A673 (cell line): ENCODE data around the gene DPEP3. TPM values are rescaled to one million over a fixed set of nuclear protein-coding genes. Genes with fewer than 3 reads are reported as not detected.
"Not testable (repeated sequence)": the region's sequence is repeated elsewhere in the genome, so short reads cannot be mapped to it uniquely, and the experiment has no call there.

Experiments
- BruUV-seq: library from RNA; stranded (reverse); fragments of 400-500 nt; replicated peaks from 2 replicates; lab custom pipeline; 2021; lab: Mats Ljungman, UMichigan
- CTCF ChIA-PET: fragments of 300-600 bp; sonication (Branson Sonifier 250); formaldehyde crosslinking; loops from one replicate; lab custom pipeline; 2022; ENCODE audit warnings: antibody characterized with exemption; lab: Charles Lee
- POLR2A ChIA-PET: fragments of 300-600 bp; sonication (Branson Sonifier 250); formaldehyde crosslinking; loops from one replicate; lab custom pipeline; 2022; ENCODE audit warnings: antibody characterized with exemption; ENCODE audit not compliant: low non-redundant PET; lab: Charles Lee
- DNase-seq: peaks from one replicate; pipeline ENCODE4 v3.0.0-alpha.2; 2015; ENCODE audit warnings: low spot score
- H3K27ac ChIP-seq: fragments of 200-600 bp; sonication (generic); 2 replicates; pipeline ENCODE4 v1.5.1; 2016; ENCODE audit warnings: mixed run types, low read depth, mild to moderate bottlenecking, mixed read lengths, antibody characterized with exemption, low read length; ENCODE audit not compliant: poor library complexity, severe bottlenecking
- H3K27me3 ChIP-seq: fragments of 200-600 bp; sonication (generic); replicated peaks from 2 replicates; pipeline ENCODE4 v1.6.1; 2017; ENCODE audit warnings: mixed run types, low read depth, mild to moderate bottlenecking, mixed read lengths, antibody characterized with exemption, low read length; ENCODE audit not compliant: insufficient read depth, poor library complexity
- H3K36me3 ChIP-seq: fragments of 200-600 bp; sonication (generic); 2 replicates; pipeline ENCODE4 v1.6.1; 2016; ENCODE audit warnings: mixed run types, mild to moderate bottlenecking, mixed read lengths, antibody characterized with exemption, low read length; ENCODE audit not compliant: insufficient read depth, poor library complexity, severe bottlenecking
- H3K4me1 ChIP-seq: fragments of 200-600 bp; sonication (generic); 2 replicates; pipeline ENCODE4 v1.6.1; 2017; ENCODE audit warnings: mixed run types, mild to moderate bottlenecking, mixed read lengths, antibody characterized with exemption, low read length; ENCODE audit not compliant: insufficient read depth, poor library complexity, severe bottlenecking
- H3K4me3 ChIP-seq: fragments of 200-600 bp; sonication (generic); 2 replicates; pipeline ENCODE4 v1.5.1; 2016; ENCODE audit warnings: low read depth, mixed run types, mild to moderate bottlenecking, mixed read lengths, low read length; ENCODE audit not compliant: poor library complexity, severe bottlenecking
- H3K9me3 ChIP-seq: fragments of 200-600 bp; sonication (generic); 2 replicates; pipeline ENCODE4 v1.6.1; 2016; ENCODE audit warnings: mixed run types, low read depth, mild to moderate bottlenecking, mixed read lengths, antibody characterized with exemption, low read length; ENCODE audit not compliant: poor library complexity, severe bottlenecking
- CTCF ChIP-seq: fragments of 300-800, 200-600 bp; sonication (generic); conservative IDR thresholded peaks from 2 replicates; pipeline ENCODE4 v1.5.1; 2017; ENCODE audit warnings: low read depth, mild to moderate bottlenecking, antibody characterized with exemption, low read length, moderate library complexity, mixed read lengths
- EZH2 ChIP-seq: fragments of 200-600 bp; sonication (generic); IDR thresholded peaks from 2 replicates; pipeline ENCODE4 v1.6.1; 2017; ENCODE audit warnings: borderline replicate concordance, low read depth, mild to moderate bottlenecking, mixed read lengths, antibody characterized with exemption, low read length; ENCODE audit not compliant: poor library complexity, severe bottlenecking
- intact Hi-C: fragments of 100-400 bp; cut with micrococcal nuclease; formaldehyde crosslinking; loops from one replicate; pipeline ENCODE4 v1.10.0; 2022; ENCODE audit not compliant: unreplicated experiment
- total RNA-seq: library from RNA; stranded (reverse); gene quantifications from 2 replicates; pipeline ENCODE4 v1.2.3, GENCODE V29; 2021

The DPEP3 gene
- total RNA-seq, 1 experiment from 2014 or later = not detected

DNA sequence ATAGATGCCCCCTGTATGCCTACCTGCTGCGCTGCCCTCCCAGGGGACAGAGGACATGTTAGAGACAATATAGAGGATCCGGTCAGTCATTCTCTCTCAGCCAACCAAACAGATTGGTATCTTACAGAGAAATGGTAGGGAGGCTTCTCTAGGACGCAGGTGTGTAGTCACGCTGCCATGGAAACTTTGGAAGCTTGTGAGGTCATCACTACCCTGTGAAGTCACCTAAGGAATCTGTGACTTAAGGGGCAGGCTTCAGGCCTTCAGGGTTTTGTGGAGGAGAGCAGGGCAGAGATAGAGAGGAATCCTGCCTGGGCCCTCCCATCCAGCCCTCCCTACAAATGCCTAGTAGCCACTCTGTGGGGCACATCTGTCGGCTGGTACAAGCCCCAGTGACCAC, 35.4 kb upstream of the DPEP3 start, which contains the start of gene DPEP2NB:
DPEP2NB (minus strand) TSS at position 231 of the 400 bp plus-strand sequence; CDS start at position 90, 141 bp downstream.
- H3K27me3 ChIP-seq = no peaks in the 10 kb centered on the region
- no peak within 1 kb of the TSS for H3K4me3 ChIP-seq
- H3K36me3 ChIP-seq = no peaks in the 10 kb centered on the region
- DNase-seq = no peak
- intact Hi-C loops = no loop called here
- CTCF ChIA-PET = no interaction called here
- H3K9me3 ChIP-seq = no peaks in the 10 kb centered on the region
- no peak within 1 kb of the TSS for H3K27ac ChIP-seq
- TF ChIP-seq CTCF (no peak), EZH2 (no peak)
- H3K4me1 ChIP-seq = no peaks in the 10 kb centered on the region
- POLR2A ChIA-PET = no interaction called here
- no TSS peak for BruUV-seq

GRCh38 chr16:68013440-68013839, 33.1 kb upstream of the DPEP3 start:
- ChIA-PET POLR2A (no interaction called here), CTCF (no interaction called here)
- Histone ChIP-seq H3K9me3 (no peaks in the 10 kb centered on the region), H3K27ac (no peak overlapping the region), H3K4me3 (no peak overlapping the region), H3K36me3 (no peaks in the 10 kb centered on the region), H3K4me1 (no peaks in the 10 kb centered on the region), H3K27me3 (no peaks in the 10 kb centered on the region)
- TF ChIP-seq EZH2 (no peak), CTCF (no peak)
- no peak for DNase-seq
- intact Hi-C loops = no loop called here
- BruUV-seq = no TSS peak

DNA sequence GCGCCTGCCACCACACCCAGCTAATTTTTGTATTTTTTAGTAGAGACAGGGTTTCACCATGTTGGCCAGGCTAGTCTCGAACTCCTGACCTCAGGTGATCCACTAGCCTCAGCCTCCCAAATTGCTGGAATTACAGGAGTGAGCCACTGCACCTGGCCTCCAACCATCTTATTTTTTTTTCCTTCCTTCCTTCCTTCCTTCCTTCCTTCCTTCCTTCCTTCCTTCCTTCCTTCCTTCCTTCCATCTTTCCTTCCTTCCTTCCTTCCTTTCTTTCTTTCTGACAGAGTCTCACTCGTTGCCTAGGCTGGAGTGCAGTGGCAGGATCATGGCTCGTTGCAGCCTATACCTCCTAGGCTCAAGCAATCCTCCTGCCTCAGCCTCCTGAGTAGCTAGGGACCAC, 29.6 kb upstream of the DPEP3 start:
- POLR2A ChIA-PET, DNase-seq, H3K4me3 ChIP-seq, H3K27me3 ChIP-seq, H3K9me3 ChIP-seq, BruUV-seq, H3K4me1 ChIP-seq, H3K27ac ChIP-seq, CTCF ChIA-PET, H3K36me3 ChIP-seq, intact Hi-C loops: not testable (repeated sequence)

DNA sequence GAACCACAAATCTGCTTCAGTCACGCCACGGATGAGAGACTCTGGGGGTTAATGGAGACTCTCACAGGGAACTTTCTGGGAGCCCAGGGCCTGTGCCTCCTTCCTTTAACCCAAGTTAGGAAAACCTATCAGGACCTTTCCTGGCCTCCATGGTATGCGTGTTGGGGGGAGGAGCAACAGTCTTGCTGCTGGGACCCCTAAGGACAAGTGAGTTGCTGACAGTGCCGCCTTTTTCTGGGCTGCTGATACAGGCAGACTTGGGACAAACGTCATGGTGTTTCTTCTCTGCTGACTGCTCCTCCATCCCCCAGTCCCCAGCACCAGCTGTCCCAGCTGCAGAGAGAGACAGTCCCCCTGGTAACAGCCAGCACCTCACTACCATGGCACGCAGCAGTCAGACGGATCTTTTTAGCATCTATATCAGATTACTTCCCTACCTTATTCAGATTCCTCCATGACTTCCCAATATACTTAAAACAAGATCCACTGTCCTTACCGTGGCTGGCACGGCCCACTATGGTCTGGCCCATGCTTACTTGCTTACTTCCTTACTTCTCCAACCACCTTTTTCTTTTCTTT, 28.9 kb upstream of the DPEP3 start:
- Histone ChIP-seq H3K4me3 (no peak overlapping the region), H3K36me3 (no peaks in the 10 kb centered on the region), H3K9me3 (no peaks in the 10 kb centered on the region), H3K4me1 (no peaks in the 10 kb centered on the region), H3K27me3 (no peaks in the 10 kb centered on the region), H3K27ac (no peak overlapping the region)
- POLR2A ChIA-PET = no interaction called here
- TF ChIP-seq CTCF (no peak), EZH2 (no peak)
- CTCF ChIA-PET = no interaction called here
- BruUV-seq = no TSS peak
- DNase-seq = no peak
- intact Hi-C loops = no loop called here
